ENCODE measurements around the gene PRKCA.

- TF ChIP-seq POLR2A (IDR thresholded peaks at IDR 0.05; ENCODE audit: low read depth, low read length) (no peak), POLR2AphosphoS5 (IDR thresholded peaks at IDR 0.05; ENCODE audit: low read depth, low read length) (no peak)
Measured at GRCh38 chr17:66398617-66399016, 96.2 kb downstream of the PRKCA start.
